Vagina (tissue), 2 donors: Measurements from ENCODE around the gene EME2. TPM values are rescaled to one million over a fixed set of nuclear protein-coding genes. Genes with fewer than 3 reads are reported as not detected.

Experiments used
- DNase-seq, 2 donors: peaks; one replicate each; pipeline ENCODE4 v3.0.0-alpha.2; 2017; ENCODE audit errors: extremely low spot score in 2 of 2
- H3K27ac ChIP-seq: fragments of 200-600 bp; sonication (generic); one replicate; pipeline ENCODE4 v1.5.1; 2019
- H3K27me3 ChIP-seq: fragments of 200-600 bp; sonication (generic); one replicate; pipeline ENCODE4 v1.5.1; 2019
- H3K36me3 ChIP-seq, 2 donors: fragments of 200-600 bp; sonication (generic); one replicate each; pipeline ENCODE4 v1.5.1; 2017 to 2019
- H3K4me1 ChIP-seq: fragments of 200-600 bp; sonication (generic); one replicate; pipeline ENCODE4 v1.5.1; 2019
- H3K4me3 ChIP-seq, 2 donors: fragments of 200-600 bp; sonication (generic); 1 replicate in 1 of 2; 2 replicates in 1 of 2; pipeline ENCODE4 v1.5.1; 2016 to 2019
- H3K9me3 ChIP-seq: fragments of 200-600 bp; sonication (generic); one replicate; pipeline ENCODE4 v1.5.1; 2019
- CTCF ChIP-seq, 3 experiments: fragments of 450-650 bp in 2 of 3; fragments of 200-600 bp in 1 of 3; sonication (generic) in 1 of 3; IDR thresholded peaks; one replicate each; pipeline ENCODE4 v1.5.1; 2017 to 2019; ENCODE audit warnings: antibody characterized with exemption in 3 of 3, mild to moderate bottlenecking in 2 of 3, moderate library complexity in 2 of 3
- POLR2A ChIP-seq, 2 donors: fragments of 450-650 bp; IDR thresholded peaks; one replicate each; pipeline ENCODE4 v1.6.1; 2017; ENCODE audit warnings: antibody characterized with exemption in 2 of 2, mild to moderate bottlenecking in 2 of 2, moderate library complexity in 2 of 2
- POLR2AphosphoS5 ChIP-seq, 2 donors: sonication (generic); formaldehyde crosslinking; IDR thresholded peaks; one replicate each; pipeline ENCODE4 v1.9.0; 2017; ENCODE audit warnings: antibody characterized with exemption in 2 of 2, mild to moderate bottlenecking in 2 of 2, low read depth in 1 of 2; ENCODE audit not compliant: insufficient read depth in 1 of 2
- intact Hi-C: fragments of 100-400 bp; cut with DNase I; formaldehyde crosslinking; loops from one replicate; pipeline ENCODE4 v1.15.1; 2023
- total RNA-seq: library from RNA; depleted of rRNA; stranded (reverse); fragments of >200 nt; gene quantifications from one replicate; pipeline ENCODE4 v1.2.3, GENCODE V29; 2016

EME2 gene
- total RNA-seq, 1 donor from 2014 or later = 13.5 TPM

DNA sequence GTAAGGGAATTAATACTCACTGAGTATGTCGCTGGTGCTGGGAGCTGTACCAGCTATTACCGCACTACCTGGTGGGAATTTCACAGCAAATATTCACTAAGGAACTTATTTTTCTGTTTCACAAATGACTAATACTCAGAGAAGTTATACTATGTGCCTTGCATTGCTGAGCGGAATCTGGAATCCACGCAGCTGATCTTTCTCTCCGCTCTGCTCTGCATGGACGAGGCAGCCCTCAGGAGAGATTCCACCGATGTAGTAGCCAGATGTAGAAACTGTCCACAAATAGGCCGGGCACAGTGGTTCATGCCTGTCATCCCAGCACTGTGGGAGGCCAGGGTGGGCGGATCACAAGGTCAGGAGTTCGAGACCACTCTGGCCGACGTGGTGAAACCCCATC is 18.4 kb upstream of the EME2 start:
- no peak overlapping the region for H3K27ac ChIP-seq
- no peak overlapping the region for H3K4me3 ChIP-seq
- H3K27me3 ChIP-seq = no peaks in the 10 kb centered on the region
- intact Hi-C loops = no loop called here
- H3K4me1 ChIP-seq = no peaks in the 10 kb centered on the region
- no peaks in the 10 kb centered on the region for H3K9me3 ChIP-seq
- DNase-seq = no peak
- TF ChIP-seq CTCF (IDR thresholded peaks at IDR 0.05) = no peak
- no peak for TF ChIP-seq POLR2AphosphoS5 (IDR thresholded peaks at IDR 0.05; ENCODE audit: insufficient read depth in 1 of 2, low read depth in 1 of 2)
- no peak for TF ChIP-seq POLR2A (IDR thresholded peaks at IDR 0.05)
- peaks cover 0 to 51% of the 10 kb centered on the region in 2 donors for H3K36me3 ChIP-seq

- Histone ChIP-seq H3K27me3 (no peaks in the 10 kb centered on the region), H3K4me3 (no peak overlapping the region), H3K27ac (no peak overlapping the region), H3K9me3 (no peaks in the 10 kb centered on the region), H3K36me3 (peaks cover 0 to 42% of the 10 kb centered on the region in 2 donors), H3K4me1 (no peaks in the 10 kb centered on the region)
- intact Hi-C loops = no loop called here
- TF ChIP-seq CTCF (IDR thresholded peaks at IDR 0.05) (no peak), POLR2A (IDR thresholded peaks at IDR 0.05) (no peak), POLR2AphosphoS5 (IDR thresholded peaks at IDR 0.05; ENCODE audit: insufficient read depth in 1 of 2, low read depth in 1 of 2) (no peak)
- DNase-seq = no peak
Measured at GRCh38 chr16:1757714-1758461, 14.7 kb upstream of the EME2 start.

DNA sequence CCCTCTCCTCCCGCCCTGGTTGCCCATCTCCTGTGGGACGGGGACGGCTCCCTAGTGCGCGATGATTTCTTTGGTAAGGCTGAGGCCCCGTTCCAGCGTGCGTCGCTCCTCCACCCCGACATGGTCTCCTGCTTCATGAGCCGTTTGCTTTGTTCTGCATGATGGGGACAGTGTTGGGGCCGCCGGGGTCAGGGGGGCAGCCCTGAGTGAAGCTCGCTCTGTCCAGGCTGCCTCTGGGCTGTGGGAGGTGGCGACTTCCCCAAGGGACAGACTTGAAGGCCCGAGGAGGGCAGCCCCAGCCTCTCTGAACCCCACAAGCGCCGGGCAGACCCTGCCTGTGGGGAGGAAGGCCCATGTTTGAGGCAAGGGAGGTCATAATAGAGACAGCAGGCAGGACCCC is 13.7 kb upstream of the EME2 start:
- Histone ChIP-seq H3K36me3 (peaks cover 0 to 48% of the 10 kb centered on the region in 2 donors), H3K4me3 (no peak overlapping the region), H3K27ac (no peak overlapping the region), H3K9me3 (no peaks in the 10 kb centered on the region), H3K27me3 (no peaks in the 10 kb centered on the region), H3K4me1 (no peaks in the 10 kb centered on the region)
- intact Hi-C loops = no loop called here
- DNase-seq = no peak
- TF ChIP-seq POLR2AphosphoS5 (IDR thresholded peaks at IDR 0.05; ENCODE audit: insufficient read depth in 1 of 2, low read depth in 1 of 2) (no peak), CTCF (IDR thresholded peaks at IDR 0.05) (no peak), POLR2A (IDR thresholded peaks at IDR 0.05) (no peak)

DNA sequence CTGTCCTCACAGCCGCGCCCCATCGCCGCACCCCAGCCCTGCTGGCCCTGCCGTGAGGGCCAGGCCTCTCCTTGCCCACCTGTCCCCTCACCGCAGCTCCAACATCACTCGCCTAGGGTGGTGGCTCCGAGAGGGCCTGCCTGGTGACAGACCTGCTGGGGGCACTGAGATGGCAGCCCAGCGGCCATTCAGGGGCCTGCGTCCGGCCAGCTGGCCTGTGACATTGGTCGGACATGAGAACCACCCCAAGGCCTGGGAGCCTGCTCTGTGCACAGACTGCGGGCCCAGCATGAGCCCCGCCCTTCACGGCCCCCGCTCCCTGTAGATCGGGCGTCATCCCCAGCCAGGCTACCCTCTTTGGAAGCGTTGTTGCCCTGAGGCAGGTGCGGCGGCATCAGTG is 13.1 kb upstream of the EME2 start:
- Histone ChIP-seq H3K27ac (no peak overlapping the region), H3K36me3 (peaks cover 0 to 54% of the 10 kb centered on the region in 2 donors), H3K27me3 (no peaks in the 10 kb centered on the region), H3K4me1 (no peaks in the 10 kb centered on the region), H3K9me3 (no peaks in the 10 kb centered on the region), H3K4me3 (no peak overlapping the region)
- intact Hi-C loops = no loop called here
- DNase-seq = no peak
- TF ChIP-seq POLR2AphosphoS5 (IDR thresholded peaks at IDR 0.05; ENCODE audit: insufficient read depth in 1 of 2, low read depth in 1 of 2) (no peak), POLR2A (IDR thresholded peaks at IDR 0.05) (no peak), CTCF (IDR thresholded peaks at IDR 0.05) (no peak)

DNA sequence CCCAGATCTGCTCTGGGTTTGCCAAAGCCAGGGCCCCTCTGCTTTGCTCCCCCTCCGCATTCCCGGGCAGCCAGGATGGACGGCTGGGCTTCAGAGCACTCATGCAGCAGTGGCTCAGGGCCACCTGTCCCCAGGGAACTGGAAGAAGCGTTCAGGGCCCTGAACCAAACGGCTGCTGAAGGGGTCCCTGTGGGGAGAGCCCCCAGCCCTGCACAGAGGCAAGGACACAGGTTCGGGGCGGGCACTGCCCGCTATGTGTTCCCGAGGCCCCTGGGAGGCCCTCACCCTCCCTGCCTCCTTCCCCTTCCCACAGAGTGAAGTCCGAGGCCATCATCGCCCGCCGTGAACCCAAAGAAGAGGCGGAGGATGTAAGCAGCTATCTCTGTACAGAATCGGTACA is 11.7 kb upstream of the EME2 start:
- H3K4me1 ChIP-seq = no peaks in the 10 kb centered on the region
- H3K4me3 ChIP-seq = no peak overlapping the region
- peaks cover 0 to 68% of the 10 kb centered on the region in 2 donors for H3K36me3 ChIP-seq
- no peak overlapping the region for H3K27ac ChIP-seq
- H3K9me3 ChIP-seq = no peaks in the 10 kb centered on the region
- TF ChIP-seq POLR2AphosphoS5 (IDR thresholded peaks at IDR 0.05; ENCODE audit: insufficient read depth in 1 of 2, low read depth in 1 of 2) = no peak
- TF ChIP-seq CTCF (IDR thresholded peaks at IDR 0.05) = no peak
- no peak for TF ChIP-seq POLR2A (IDR thresholded peaks at IDR 0.05)
- intact Hi-C loops = no loop called here
- H3K27me3 ChIP-seq = no peaks in the 10 kb centered on the region
- DNase-seq = no peak
